ENCODE measurements around the gene IMMP2L.

The IMMP2L gene

DNA sequence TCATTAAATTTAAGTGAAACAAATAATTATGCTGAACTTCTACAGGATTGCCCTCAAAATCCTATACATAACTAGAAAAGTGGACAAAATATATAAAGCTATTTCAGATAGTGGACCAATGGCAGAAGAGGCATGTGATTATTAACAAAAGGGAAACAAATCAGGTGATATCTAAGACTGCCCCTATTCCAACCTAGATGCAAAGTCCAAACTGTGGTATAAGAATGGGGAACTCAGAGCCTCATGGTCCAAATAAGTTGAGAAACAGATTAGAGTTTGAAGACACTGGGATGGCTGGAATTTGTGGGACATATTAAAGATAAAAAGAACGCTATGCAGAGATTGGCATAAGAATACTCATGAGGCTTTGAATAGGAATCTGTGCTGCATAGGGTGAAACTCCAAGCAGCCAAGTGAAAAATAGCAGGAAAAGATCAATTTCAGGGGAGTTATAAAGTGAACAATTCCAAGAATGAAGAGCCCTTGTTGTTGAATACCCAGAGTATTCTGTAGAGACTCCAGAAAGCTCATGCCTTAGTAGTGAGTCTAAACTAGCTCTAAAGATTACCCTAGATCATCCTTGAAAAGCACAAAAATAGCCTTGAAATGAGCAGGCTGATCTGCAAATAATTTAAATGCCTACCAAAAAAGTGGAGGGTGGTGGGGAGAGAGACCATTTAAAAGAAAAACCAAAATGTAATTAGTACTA is 152.4 kb downstream of the IMMP2L start:
- Histone ChIP-seq H3K9me3 (ENCODE audit: control insufficient read depth in 5 of 5, low read length in 5 of 5) (no peaks in the 10 kb centered on the region), H3K27ac (ENCODE audit: low read depth, low read length) (no peak overlapping the region), H3K9ac (ENCODE audit: low read length in 5 of 5) (no peak overlapping the region), H3K27me3 (ENCODE audit: control insufficient read depth in 5 of 5, insufficient read depth in 4 of 5, low read length in 5 of 5) (no peaks in the 10 kb centered on the region), H3K36me3 (ENCODE audit: control insufficient read depth in 5 of 5, insufficient read depth in 5 of 5, low read length in 5 of 5) (no peaks in the 10 kb centered on the region), H3K4me3 (ENCODE audit: low read depth in 1 of 5, low read length in 5 of 5) (no peak overlapping the region), H3K4me1 (ENCODE audit: control insufficient read depth in 5 of 5, insufficient read depth in 5 of 5, low read length in 5 of 5) (peaks cover 0 to 9% (median 4%) of the 10 kb centered on the region in 5 donors)

DNA sequence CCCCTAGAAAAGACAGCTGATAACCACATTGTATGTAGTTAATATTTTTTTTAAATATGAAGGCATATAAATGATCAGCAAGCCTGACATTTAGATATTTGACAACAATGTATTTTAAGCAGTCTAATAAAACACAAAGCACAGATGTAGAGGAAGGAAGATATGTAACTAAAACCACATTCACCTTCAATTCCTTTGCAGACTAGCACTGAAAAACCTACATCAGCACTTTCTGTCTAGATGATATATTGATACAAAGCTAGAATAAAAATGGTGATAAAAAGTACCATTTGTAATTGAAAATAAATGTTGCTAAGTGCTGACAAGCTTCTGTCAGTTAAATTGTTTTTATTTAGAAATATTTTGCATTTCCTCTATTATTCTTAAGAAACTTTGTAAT is 153.6 kb downstream of the IMMP2L start:
- no peak overlapping the region for H3K4me3 ChIP-seq (ENCODE audit: low read depth in 1 of 5, low read length in 5 of 5)
- no peaks in the 10 kb centered on the region for H3K36me3 ChIP-seq (ENCODE audit: control insufficient read depth in 5 of 5, insufficient read depth in 5 of 5, low read length in 5 of 5)
- H3K9ac ChIP-seq (ENCODE audit: low read length in 5 of 5): no peak overlapping the region
- H3K27ac ChIP-seq (ENCODE audit: low read depth, low read length): no peak overlapping the region
- no peaks in the 10 kb centered on the region for H3K27me3 ChIP-seq (ENCODE audit: control insufficient read depth in 5 of 5, insufficient read depth in 4 of 5, low read length in 5 of 5)
- H3K9me3 ChIP-seq (ENCODE audit: control insufficient read depth in 5 of 5, low read length in 5 of 5): no peaks in the 10 kb centered on the region
- peaks cover 0 to 3% (median under 1%) of the 10 kb centered on the region in 5 donors for H3K4me1 ChIP-seq (ENCODE audit: control insufficient read depth in 5 of 5, insufficient read depth in 5 of 5, low read length in 5 of 5)

DNA sequence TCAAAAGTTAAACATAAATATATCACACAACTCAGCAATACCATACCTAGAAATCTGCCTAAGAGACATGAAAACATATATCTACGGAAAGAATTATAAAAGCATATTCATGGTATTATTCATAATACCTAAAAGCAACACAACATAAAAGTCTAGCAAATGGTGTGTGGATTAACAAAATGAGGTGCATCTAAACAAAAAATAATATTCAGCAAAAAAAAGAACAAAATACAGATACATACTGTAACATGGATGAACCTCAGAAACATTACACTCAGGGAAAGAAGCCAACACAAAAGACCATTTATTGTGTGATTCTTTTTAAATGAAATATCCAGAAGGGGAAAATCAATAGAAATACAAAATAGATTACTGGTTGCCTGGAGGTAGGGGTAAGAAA is 155.0 kb downstream of the IMMP2L start:
- no peak overlapping the region for H3K4me3 ChIP-seq (ENCODE audit: low read depth in 1 of 5, low read length in 5 of 5)
- H3K27ac ChIP-seq (ENCODE audit: low read depth, low read length): no peak overlapping the region
- H3K9me3 ChIP-seq (ENCODE audit: control insufficient read depth in 5 of 5, low read length in 5 of 5): no peaks in the 10 kb centered on the region
- H3K27me3 ChIP-seq (ENCODE audit: control insufficient read depth in 5 of 5, insufficient read depth in 4 of 5, low read length in 5 of 5): no peaks in the 10 kb centered on the region
- no peaks in the 10 kb centered on the region for H3K4me1 ChIP-seq (ENCODE audit: control insufficient read depth in 5 of 5, insufficient read depth in 5 of 5, low read length in 5 of 5)
- H3K36me3 ChIP-seq (ENCODE audit: control insufficient read depth in 5 of 5, insufficient read depth in 5 of 5, low read length in 5 of 5): no peaks in the 10 kb centered on the region
- no peak overlapping the region for H3K9ac ChIP-seq (ENCODE audit: low read length in 5 of 5)

DNA sequence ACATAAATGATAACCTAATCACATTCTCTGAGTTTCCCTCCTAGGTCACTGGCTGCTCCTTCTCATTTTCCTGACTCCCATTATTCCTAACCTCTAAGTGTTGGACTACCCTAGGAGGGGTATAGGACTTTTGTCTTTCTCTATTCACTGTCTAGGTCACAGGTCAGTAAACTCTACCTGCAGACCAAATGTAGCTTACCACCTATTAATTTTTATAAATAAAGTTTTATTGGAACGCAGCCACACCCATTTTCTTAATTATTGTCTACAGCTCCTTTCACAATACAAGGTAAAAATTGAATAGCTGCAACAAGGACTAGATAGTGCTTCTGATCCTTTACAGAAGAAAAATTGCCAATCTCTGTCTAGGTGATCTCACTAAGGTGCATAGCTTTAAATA is 156.7 kb downstream of the IMMP2L start:
- Histone ChIP-seq H3K4me1 (ENCODE audit: control insufficient read depth in 5 of 5, insufficient read depth in 5 of 5, low read length in 5 of 5) (no peaks in the 10 kb centered on the region), H3K4me3 (ENCODE audit: low read depth in 1 of 5, low read length in 5 of 5) (no peak overlapping the region), H3K27me3 (ENCODE audit: control insufficient read depth in 5 of 5, insufficient read depth in 4 of 5, low read length in 5 of 5) (no peaks in the 10 kb centered on the region), H3K27ac (ENCODE audit: low read depth, low read length) (no peak overlapping the region), H3K9ac (ENCODE audit: low read length in 5 of 5) (no peak overlapping the region), H3K9me3 (ENCODE audit: control insufficient read depth in 5 of 5, low read length in 5 of 5) (no peaks in the 10 kb centered on the region), H3K36me3 (ENCODE audit: control insufficient read depth in 5 of 5, insufficient read depth in 5 of 5, low read length in 5 of 5) (no peaks in the 10 kb centered on the region)

DNA sequence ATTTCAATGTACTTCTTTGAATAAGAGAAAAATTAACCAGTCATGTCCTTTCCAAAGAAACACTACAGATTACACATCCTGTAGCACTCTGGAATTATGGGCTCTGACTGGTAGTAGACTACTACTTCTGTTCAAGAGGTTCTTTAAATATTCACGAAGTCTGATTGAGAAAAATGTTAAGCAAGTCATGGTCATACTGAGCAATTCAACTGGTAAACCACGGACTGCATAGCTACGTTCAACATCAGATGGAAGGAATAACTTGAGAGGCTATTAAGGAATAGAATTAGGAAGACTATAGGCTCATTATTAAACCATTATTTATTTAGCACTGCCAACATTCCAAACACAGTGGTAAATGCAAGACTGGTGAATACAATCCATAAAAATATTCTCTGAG is 160.8 kb downstream of the IMMP2L start:
- Histone ChIP-seq H3K36me3 (ENCODE audit: control insufficient read depth in 5 of 5, insufficient read depth in 5 of 5, low read length in 5 of 5) (no peaks in the 10 kb centered on the region), H3K9ac (ENCODE audit: low read length in 5 of 5) (no peak overlapping the region), H3K4me1 (ENCODE audit: control insufficient read depth in 5 of 5, insufficient read depth in 5 of 5, low read length in 5 of 5) (no peaks in the 10 kb centered on the region), H3K9me3 (ENCODE audit: control insufficient read depth in 5 of 5, low read length in 5 of 5) (no peaks in the 10 kb centered on the region), H3K27ac (ENCODE audit: low read depth, low read length) (no peak overlapping the region), H3K27me3 (ENCODE audit: control insufficient read depth in 5 of 5, insufficient read depth in 4 of 5, low read length in 5 of 5) (no peaks in the 10 kb centered on the region), H3K4me3 (ENCODE audit: low read depth in 1 of 5, low read length in 5 of 5) (no peak overlapping the region)

DNA sequence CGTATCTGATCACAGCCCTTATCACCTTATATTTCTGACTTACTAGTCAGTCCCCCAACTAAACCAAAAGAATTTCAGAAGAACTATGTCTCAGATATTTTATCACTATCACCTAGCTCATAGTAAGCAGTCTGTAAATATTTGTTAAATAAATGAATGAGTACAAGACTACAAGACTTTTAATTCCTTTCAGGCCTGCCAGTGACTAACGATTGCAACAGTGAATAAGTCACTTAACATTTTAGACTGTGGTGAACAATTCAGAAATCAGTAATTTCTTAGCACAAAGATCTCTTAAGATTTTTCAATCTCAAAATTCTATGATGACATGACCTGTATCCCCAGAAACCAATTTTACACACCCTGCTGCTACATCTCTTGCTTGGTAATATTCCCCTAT is 162.2 kb downstream of the IMMP2L start:
- Histone ChIP-seq H3K9ac (ENCODE audit: low read length in 5 of 5) (no peak overlapping the region), H3K36me3 (ENCODE audit: control insufficient read depth in 5 of 5, insufficient read depth in 5 of 5, low read length in 5 of 5) (no peaks in the 10 kb centered on the region), H3K9me3 (ENCODE audit: control insufficient read depth in 5 of 5, low read length in 5 of 5) (no peaks in the 10 kb centered on the region), H3K4me3 (ENCODE audit: low read depth in 1 of 5, low read length in 5 of 5) (no peak overlapping the region), H3K27ac (ENCODE audit: low read depth, low read length) (no peak overlapping the region), H3K27me3 (ENCODE audit: control insufficient read depth in 5 of 5, insufficient read depth in 4 of 5, low read length in 5 of 5) (no peaks in the 10 kb centered on the region), H3K4me1 (ENCODE audit: control insufficient read depth in 5 of 5, insufficient read depth in 5 of 5, low read length in 5 of 5) (no peaks in the 10 kb centered on the region)

DNA sequence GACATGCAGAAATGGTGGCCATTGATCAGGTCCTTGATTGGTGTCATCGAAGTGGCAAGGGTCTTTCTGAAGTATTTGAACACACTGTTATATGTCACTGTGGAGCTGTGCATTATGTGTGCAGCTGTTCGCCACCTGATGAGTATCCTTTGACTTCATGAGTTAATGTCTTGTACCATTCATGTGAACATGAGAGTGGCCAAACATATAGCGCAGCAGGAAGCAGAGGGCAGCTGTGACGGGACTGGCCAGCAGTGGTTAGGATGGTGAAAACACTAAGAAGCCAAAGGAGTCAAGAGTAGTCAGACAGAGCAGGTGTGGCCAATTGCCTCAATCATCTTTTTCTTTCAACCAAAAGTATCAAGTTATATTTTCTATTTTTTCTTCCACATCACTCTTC is 167.4 kb downstream of the IMMP2L start:
- Histone ChIP-seq H3K36me3 (ENCODE audit: control insufficient read depth in 5 of 5, insufficient read depth in 5 of 5, low read length in 5 of 5) (no peaks in the 10 kb centered on the region), H3K4me3 (ENCODE audit: low read depth in 1 of 5, low read length in 5 of 5) (no peak overlapping the region), H3K9me3 (ENCODE audit: control insufficient read depth in 5 of 5, low read length in 5 of 5) (peaks cover 0 to 2% (median 0%) of the 10 kb centered on the region in 5 donors), H3K27ac (ENCODE audit: low read depth, low read length) (no peak overlapping the region), H3K27me3 (ENCODE audit: control insufficient read depth in 5 of 5, insufficient read depth in 4 of 5, low read length in 5 of 5) (no peaks in the 10 kb centered on the region), H3K4me1 (ENCODE audit: control insufficient read depth in 5 of 5, insufficient read depth in 5 of 5, low read length in 5 of 5) (peaks cover 0 to 15% (median 12%) of the 10 kb centered on the region in 5 donors), H3K9ac (ENCODE audit: low read length in 5 of 5) (no peak overlapping the region)

DNA sequence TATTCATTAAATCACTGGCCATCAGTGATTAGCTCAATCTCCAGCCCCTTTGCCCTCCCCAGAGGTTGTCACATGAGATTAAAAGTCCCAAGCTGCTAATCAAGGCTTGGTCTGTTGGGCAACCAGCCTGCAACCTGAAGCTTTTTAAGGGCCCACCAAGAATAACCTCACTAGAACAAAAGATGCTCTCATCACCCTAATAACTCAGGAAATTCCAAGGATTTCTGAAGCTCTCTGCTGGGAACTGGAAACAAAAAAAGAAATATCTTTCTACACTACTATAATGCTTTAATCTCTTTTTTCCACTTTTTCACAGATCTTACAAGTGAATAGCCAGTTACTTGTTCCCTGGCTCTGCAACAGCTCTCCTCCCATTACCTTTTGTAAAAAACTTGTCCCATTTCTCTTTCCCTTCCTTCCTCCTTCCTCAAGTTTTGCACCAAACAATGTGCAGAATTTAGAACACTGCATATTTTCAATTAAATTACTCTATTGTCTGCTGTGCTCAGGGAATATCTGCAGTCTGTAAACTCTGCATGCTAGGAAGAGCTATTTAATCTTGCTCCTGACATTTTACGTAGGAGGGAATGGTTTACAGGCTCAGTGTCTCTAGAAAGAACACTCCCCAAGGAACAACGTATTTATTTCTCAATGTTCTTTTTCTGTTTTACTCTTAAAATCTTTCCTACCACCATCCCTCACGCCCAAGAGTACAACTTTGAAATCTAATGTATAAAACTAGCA is 169.1 kb downstream of the IMMP2L start:
- H3K4me1 ChIP-seq (ENCODE audit: control insufficient read depth in 5 of 5, insufficient read depth in 5 of 5, low read length in 5 of 5): peaks cover 0 to 15% (median 12%) of the 10 kb centered on the region in 5 donors
- no peaks in the 10 kb centered on the region for H3K27me3 ChIP-seq (ENCODE audit: control insufficient read depth in 5 of 5, insufficient read depth in 4 of 5, low read length in 5 of 5)
- peaks cover 0 to 2% (median 0%) of the 10 kb centered on the region in 5 donors for H3K9me3 ChIP-seq (ENCODE audit: control insufficient read depth in 5 of 5, low read length in 5 of 5)
- H3K9ac ChIP-seq (ENCODE audit: low read length in 5 of 5): no peak overlapping the region
- H3K36me3 ChIP-seq (ENCODE audit: control insufficient read depth in 5 of 5, insufficient read depth in 5 of 5, low read length in 5 of 5): no peaks in the 10 kb centered on the region
- no peak overlapping the region for H3K4me3 ChIP-seq (ENCODE audit: low read depth in 1 of 5, low read length in 5 of 5)
- H3K27ac ChIP-seq (ENCODE audit: low read depth, low read length): peak overlapping the region; percentile 10

DNA sequence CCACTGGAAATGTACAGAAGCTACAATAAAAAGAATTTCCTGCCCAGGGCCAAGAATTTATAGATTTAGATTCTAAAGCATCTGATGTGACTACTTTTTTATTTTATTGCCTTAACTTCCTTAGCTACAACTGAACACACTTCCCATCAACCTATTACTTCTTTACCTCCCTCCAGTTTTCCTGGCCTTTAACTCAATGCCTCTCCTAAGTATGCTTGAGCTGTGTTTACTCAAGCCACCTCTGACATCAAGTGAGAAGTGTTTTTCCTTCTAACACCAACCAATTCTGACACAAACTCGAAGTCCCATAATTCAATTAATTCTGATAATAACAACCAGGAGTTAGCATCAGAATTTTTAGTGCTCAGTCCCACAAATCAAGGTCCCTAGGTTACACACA is 170.0 kb downstream of the IMMP2L start:
- Histone ChIP-seq H3K27ac (ENCODE audit: low read depth, low read length) (no peak overlapping the region), H3K4me3 (ENCODE audit: low read depth in 1 of 5, low read length in 5 of 5) (no peak overlapping the region), H3K9me3 (ENCODE audit: control insufficient read depth in 5 of 5, low read length in 5 of 5) (peaks cover 0 to 2% (median 0%) of the 10 kb centered on the region in 5 donors), H3K27me3 (ENCODE audit: control insufficient read depth in 5 of 5, insufficient read depth in 4 of 5, low read length in 5 of 5) (no peaks in the 10 kb centered on the region), H3K36me3 (ENCODE audit: control insufficient read depth in 5 of 5, insufficient read depth in 5 of 5, low read length in 5 of 5) (no peaks in the 10 kb centered on the region), H3K9ac (ENCODE audit: low read length in 5 of 5) (no peak overlapping the region), H3K4me1 (ENCODE audit: control insufficient read depth in 5 of 5, insufficient read depth in 5 of 5, low read length in 5 of 5) (peaks cover 0 to 18% (median 12%) of the 10 kb centered on the region in 5 donors)

DNA sequence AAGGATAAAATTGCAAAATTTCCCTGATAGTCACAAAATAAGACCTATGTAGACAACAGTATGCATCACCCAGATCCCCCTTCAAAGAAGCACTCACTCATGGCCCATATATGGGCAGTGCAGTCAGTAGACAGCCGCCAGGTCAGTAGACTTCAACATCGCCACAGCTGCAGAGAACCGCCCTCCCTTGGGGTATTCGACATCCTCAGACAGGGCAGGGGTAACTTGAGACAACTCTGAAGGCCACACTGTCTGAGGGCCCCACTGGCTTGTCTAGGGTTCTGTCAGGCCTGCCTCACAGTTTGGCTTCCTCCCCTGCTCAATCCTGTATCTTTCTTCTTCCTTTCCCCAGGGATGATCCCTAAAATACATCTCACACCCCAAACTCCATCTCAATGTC is 172.3 kb downstream of the IMMP2L start:
- Histone ChIP-seq H3K27me3 (ENCODE audit: control insufficient read depth in 5 of 5, insufficient read depth in 4 of 5, low read length in 5 of 5) (no peaks in the 10 kb centered on the region), H3K9me3 (ENCODE audit: control insufficient read depth in 5 of 5, low read length in 5 of 5) (peaks cover 0 to 2% (median 0%) of the 10 kb centered on the region in 5 donors), H3K9ac (ENCODE audit: low read length in 5 of 5) (no peak overlapping the region), H3K4me1 (ENCODE audit: control insufficient read depth in 5 of 5, insufficient read depth in 5 of 5, low read length in 5 of 5) (peaks cover 0 to 18% (median 12%) of the 10 kb centered on the region in 5 donors), H3K36me3 (ENCODE audit: control insufficient read depth in 5 of 5, insufficient read depth in 5 of 5, low read length in 5 of 5) (no peaks in the 10 kb centered on the region), H3K4me3 (ENCODE audit: low read depth in 1 of 5, low read length in 5 of 5) (no peak overlapping the region), H3K27ac (ENCODE audit: low read depth, low read length) (no peak overlapping the region)
